K562 (cell line): ENCODE measurements around the gene PIP4K2A. TPM values are rescaled to one million over a fixed set of nuclear protein-coding genes. Genes with fewer than 3 reads are reported as not detected.

Source experiments
- ATAC-seq: fragments of 200-7000 bp; cut with Tn5 transposase; 3 replicates; pipeline ENCODE4 v1.9.1; 2020; ENCODE audit warnings: moderate library complexity
- BruUV-seq: library from RNA; stranded (reverse); fragments of 400-500 nt; replicated peaks from 2 replicates; lab custom pipeline; 2021; lab: Mats Ljungman, UMichigan
- CTCF ChIA-PET: fragments of 300-600 bp; formaldehyde crosslinking; extraction: SDS; loops from one replicate; lab custom pipeline; 2021; ENCODE audit warnings: low intra/inter-chr PET ratio; lab: Yijun Ruan, JAX
- POLR2A ChIA-PET: fragments of 300-600, 350-650 bp; sonication (Branson Sonifier 250); formaldehyde crosslinking; extraction: SDS; loops from one replicate; lab custom pipeline; 2021; ENCODE audit warnings: antibody characterized with exemption, inconsistent platforms; lab: Yijun Ruan, JAX
- DNase-seq, 4 experiments: peaks; one replicate each; pipeline versions ENCODE4 v3.0.0 to v3.0.0-alpha.2; 2011 to 2018; ENCODE audit warnings: low spot score in 3 of 4, mixed read lengths in 3 of 4; ENCODE audit errors: extremely low read depth in 1 of 4
- FAIRE-seq: peaks from 2 replicates; lab custom pipeline; 2011; peaks lifted over from hg19 to GRCh38; lab: Jason Lieb, UNC
- H2AFZ ChIP-seq: 2 replicates; pipeline ENCODE4 v1.6.0; 2011; ENCODE audit warnings: low read depth, low read length, control low read depth, inconsistent platforms
- H3K27ac ChIP-seq: fragments of 200-600 bp; 3 replicates; pipeline ENCODE4 v1.8.0; 2011; ENCODE audit warnings: low read depth, mild to moderate bottlenecking, control low read depth, inconsistent platforms, low read length, moderate library complexity, mixed read lengths; ENCODE audit errors: extremely low read depth
- H3K27me3 ChIP-seq, 2 experiments: fragments of 300-600 bp in 1 of 2; 2 replicates in 1 of 2; 3 replicates in 1 of 2; pipeline versions ENCODE4 v1.6.0 to v1.8.0; 2011; ENCODE audit warnings: inconsistent platforms in 2 of 2, low read length in 2 of 2, mild to moderate bottlenecking in 1 of 2, mixed read lengths in 1 of 2, moderate library complexity in 1 of 2; ENCODE audit not compliant: control insufficient read depth in 2 of 2, insufficient read depth in 2 of 2
- H3K36me3 ChIP-seq: fragments of 300-600 bp; 3 replicates; pipeline ENCODE4 v1.8.0; 2011; ENCODE audit warnings: mild to moderate bottlenecking, low read length, inconsistent platforms; ENCODE audit not compliant: control insufficient read depth, insufficient read depth
- H3K4me1 ChIP-seq, 2 experiments: fragments of 200-600 bp in 1 of 2; replicated peaks in 1 of 2; 2 replicates in 1 of 2; 3 replicates in 1 of 2; pipeline versions ENCODE4 v1.5.1 to v1.8.0; 2011; ENCODE audit warnings: inconsistent platforms in 2 of 2, low read length in 2 of 2, mild to moderate bottlenecking in 1 of 2, mixed read lengths in 1 of 2, moderate library complexity in 1 of 2; ENCODE audit not compliant: control insufficient read depth in 2 of 2, insufficient read depth in 2 of 2
- H3K4me2 ChIP-seq: 2 replicates; pipeline ENCODE4 v1.6.1; 2011; ENCODE audit warnings: low read length, control low read depth, inconsistent platforms, mixed read lengths; ENCODE audit not compliant: insufficient read depth
- H3K4me3 ChIP-seq: fragments of 200-600 bp; sonication (generic), shearing (Covaris generic); 2 replicates; pipeline ENCODE4 v1.5.1; 2016; ENCODE audit warnings: control low read depth, inconsistent platforms
- H3K79me2 ChIP-seq: fragments of 200-600 bp; 3 replicates; pipeline ENCODE4 v1.8.0; 2011; ENCODE audit warnings: low read length, inconsistent platforms; ENCODE audit not compliant: control insufficient read depth, insufficient read depth
- H3K9ac ChIP-seq, 2 experiments: 2 replicates each; pipeline versions ENCODE4 v1.6.0 to v1.6.1; 2011; ENCODE audit warnings: low read depth in 2 of 2, low read length in 2 of 2, control low read depth in 1 of 2, inconsistent platforms in 1 of 2, mild to moderate bottlenecking in 1 of 2, mixed read lengths in 1 of 2; ENCODE audit not compliant: insufficient read depth in 1 of 2
- H3K9me1 ChIP-seq: one replicate; pipeline ENCODE4 v1.6.0; 2011; ENCODE audit warnings: inconsistent platforms, mild to moderate bottlenecking, low read length, moderate library complexity; ENCODE audit not compliant: control insufficient read depth, insufficient read depth
- H3K9me3 ChIP-seq: replicated peaks from 2 replicates; pipeline ENCODE4 v1.5.1; 2011; ENCODE audit warnings: low read depth, low read length, inconsistent platforms; ENCODE audit not compliant: control insufficient read depth, insufficient read depth
- H4K20me1 ChIP-seq: replicated peaks from 2 replicates; pipeline ENCODE4 v1.6.1; 2011; ENCODE audit warnings: low read length, inconsistent platforms, mixed read lengths; ENCODE audit not compliant: control insufficient read depth, insufficient read depth
- C11orf30 ChIP-seq: fragments of 450-650 bp; IDR thresholded peaks from 2 replicates; pipeline ENCODE4 v1.6.1; 2016; ENCODE audit warnings: low read depth, mild to moderate bottlenecking
- CBX2 ChIP-seq: fragments of 200-600 bp; sonication (generic); IDR thresholded peaks from one replicate; pipeline ENCODE4 v1.6.1; 2012; ENCODE audit warnings: mild to moderate bottlenecking, low read length, inconsistent platforms; ENCODE audit not compliant: insufficient read depth, poor library complexity, severe bottlenecking
- CEBPB ChIP-seq: fragments of 450-650 bp; IDR thresholded peaks from 2 replicates; pipeline ENCODE4 v1.6.1; 2016; ENCODE audit warnings: missing genetic modification characterization, missing compliant biosample characterization
- CXXC5 ChIP-seq: fragments of 250-450 bp; sonication (Bioruptor Pico); IDR thresholded peaks from 2 replicates; pipeline ENCODE4 v1.8.0; 2022; ENCODE audit warnings: inconsistent platforms, mild to moderate bottlenecking, moderate library complexity
- NFE2 ChIP-seq: IDR thresholded peaks from 2 replicates; pipeline ENCODE4 v1.6.1; 2014; ENCODE audit warnings: antibody characterized with exemption, low read depth
- PKNOX1 ChIP-seq: fragments of 450-650 bp; IDR thresholded peaks from 2 replicates; pipeline ENCODE4 v1.6.1; 2016
- RCOR1 ChIP-seq, 2 experiments: IDR thresholded peaks; 2 replicates each; pipeline ENCODE4 v1.6.1; 2012; ENCODE audit warnings: low read depth in 2 of 2, low read length in 2 of 2, borderline replicate concordance in 1 of 2, improper control_type of control experiment in 1 of 2
- RFX1 ChIP-seq: fragments of 450-650 bp; IDR thresholded peaks from 2 replicates; pipeline ENCODE4 v1.6.1; 2016; ENCODE audit warnings: mild to moderate bottlenecking, moderate library complexity
- SMARCA4 ChIP-seq: fragments of 450-650 bp; IDR thresholded peaks from 2 replicates; pipeline ENCODE4 v1.6.1; 2016
- SMARCE1 ChIP-seq: fragments of 450-650 bp; IDR thresholded peaks from 2 replicates; pipeline ENCODE4 v1.7.1; 2016; ENCODE audit warnings: mild to moderate bottlenecking
- ZBTB40 ChIP-seq, 2 experiments: fragments of 450-650 bp in 1 of 2; sonication (generic) in 1 of 2; formaldehyde crosslinking in 1 of 2; IDR thresholded peaks; 2 replicates each; pipeline versions ENCODE4 v1.7.1 to v1.9.0; 2016 to 2022; ENCODE audit warnings: inconsistent platforms in 1 of 2, mild to moderate bottlenecking in 1 of 2, missing genetic modification reagents in 1 of 2
- WGBS: fragments of 100-300 bp; shearing (Covaris generic); methylation state at CpG from one replicate; pipeline ENCODE4 v1.1.6; 2016; ENCODE audit warnings: low coverage, mixed read lengths; ENCODE audit not compliant: insufficient coverage; ENCODE audit errors: missing lambda C conversion rate; 5-methylcytosine and 5-hydroxymethylcytosine counted together
- in situ Hi-C: fragments of 300-500 bp; cut with MboI; formaldehyde crosslinking; loops from 4 replicates; pipeline ENCODE4 v1.15.0; 2018; ENCODE audit warnings: inconsistent platforms, mixed read lengths
- intact Hi-C: fragments of 100-400 bp; cut with micrococcal nuclease; formaldehyde crosslinking; loops from 2 replicates; pipeline ENCODE4 v1.14.2; 2022
- polyA plus RNA-seq, 8 experiments: library from polyadenylated mRNA; depleted of rRNA in 4 of 8; stranded (reverse) in 5 of 8; unstranded in 3 of 8; fragments of >200 nt; fragmentation: Nextera tagmentation in 2 of 8; fragmentation: Illumina TruSeq in 1 of 8; extraction: Ambion mirVana in 2 of 8; extraction: Trizol in 1 of 8; gene quantifications; 2 replicates each; pipeline versions ENCODE4 v1.2.1 to v1.2.3, GENCODE V29; 2011 to 2014; ENCODE audit warnings: inconsistent platforms in 1 of 8, missing spikeins in 1 of 8
- total RNA-seq, 7 experiments: library from RNA; depleted of rRNA in 6 of 7; stranded (reverse); fragments of >200 nt in 6 of 7; fragmentation: Illumina TruSeq in 2 of 7; extraction: Trizol in 2 of 7; gene quantifications; 2 replicates each; pipeline versions ENCODE4 v1.2.1 to v1.2.3, GENCODE V29; 2011 to 2021; ENCODE audit warnings: low replicate concordance in 1 of 7

PIP4K2A gene
- total and polyA plus RNA-seq, 9 of the 15 experiments (the other 6 are each of a cell fraction or from before 2014, with no cell fraction given): 35.6 to 117 (median 71.9) TPM

GRCh38 chr10:22599048-22599561, 115.3 kb downstream of the PIP4K2A start (continued):
- TF ChIP-seq CBX2 (no peak), C11orf30 (peak; percentile 28; the same call in 1 of the 2 replicates), CEBPB (tag) (no peak), NFE2 (0 out of 2 replicates have a peak, but pooled peaks have one; percentile 36), RCOR1 (IDR thresholded peaks at IDR 0.05; ENCODE audit: borderline replicate concordance in 1 of 2, low read depth in 2 of 2, low read length in 2 of 2) (0 out of 4 replicates have a peak, but pooled peaks of 1 of the 2 experiments have one; percentile 14), SMARCE1 (peak; percentile 74), SMARCA4 (peak; percentile 49; the same call in 1 of the 2 replicates), RFX1 (peak; percentile 38)

GRCh38 chr10:22598478-22598877, 115.9 kb downstream of the PIP4K2A start:
- Histone ChIP-seq H3K79me2 (peaks cover 33% of the 10 kb centered on the region), H2AFZ (no peak overlapping the region), H3K27ac (peak overlapping the region; percentile 57; the same call in 2 of the 3 replicates), H3K4me1 (peaks cover 0 to 17% of the 10 kb centered on the region in 2 experiments; a peak in 3 of 5 replicates), H3K9ac (no peak overlapping the region), H3K9me1 (no peaks in the 10 kb centered on the region), H3K27me3 (no peaks in the 10 kb centered on the region), H3K4me2 (peak overlapping the region; percentile 10; the same call in 1 of the 2 replicates), H3K9me3 (no peaks in the 10 kb centered on the region), H4K20me1 (no peaks in the 10 kb centered on the region), H3K36me3 (peaks cover 56% of the 10 kb centered on the region), H3K4me3 (no peak overlapping the region)
- intact Hi-C loops (no loop called here), in situ Hi-C loops (no loop called here)
- POLR2A ChIA-PET: interaction anchor here (0.6 kb wide), 1 partner anchor 17 kb away, joined by 3 read pairs; no protein-coding TSS in a partner anchor
- peak; percentile 23 to 39 (median 31) for DNase-seq
- CTCF ChIA-PET: no interaction called here
- ATAC-seq: peak; percentile 69
- BruUV-seq: no TSS peak
- FAIRE-seq: peak; percentile 37
- WGBS: 26% methylated on average over 3 of the region's 3 CpGs
- TF ChIP-seq CXXC5 (CRISPR knock-in tag) (no peak), ZBTB40 (IDR thresholded peaks at IDR 0.05) (no peak), ZBTB40 (CRISPR knock-in tag; IDR thresholded peaks at IDR 0.05) (no peak), PKNOX1 (peak; percentile 36; the same call in 1 of the 2 replicates)
